GM12891 (cell line): ENCODE data around the gene ACSL3.

ENCODE experiments used
- POLR2A ChIP-seq: IDR thresholded peaks from 2 replicates; pipeline ENCODE4 v1.6.1; 2011; ENCODE audit warnings: low read depth, low read length, control low read depth
- POLR2AphosphoS5 ChIP-seq: IDR thresholded peaks from 2 replicates; pipeline ENCODE4 v1.6.1; 2011; ENCODE audit warnings: low read depth, low read length, control low read depth
- POU2F2 ChIP-seq: IDR thresholded peaks from 2 replicates; pipeline ENCODE4 v1.6.1; 2011; ENCODE audit warnings: low read depth, mild to moderate bottlenecking, control low read depth, low read length, moderate library complexity

GRCh38 chr2:222879604-222879933, 18.7 kb downstream of the ACSL3 start:
- TF ChIP-seq POLR2A (no peak), POU2F2 (no peak), POLR2AphosphoS5 (no peak)
